Thyroid gland (tissue), 4 donors: Measurements from ENCODE around the gene EDC3.

Experiments used
- CTCF ChIP-seq, 6 experiments: fragments of 200-600 bp in 3 of 6; fragments of 450-650 bp in 3 of 6; sonication (generic) in 3 of 6; IDR thresholded peaks; one replicate each; pipeline ENCODE4 v1.5.1; 2016 to 2019; ENCODE audit warnings: antibody characterized with exemption in 6 of 6, mild to moderate bottlenecking in 2 of 6, inconsistent platforms in 1 of 6, moderate library complexity in 1 of 6
- POLR2A ChIP-seq, 2 donors: fragments of 450-650 bp; IDR thresholded peaks; one replicate each; pipeline ENCODE4 v1.6.1; 2017; ENCODE audit warnings: antibody characterized with exemption in 2 of 2, mild to moderate bottlenecking in 2 of 2, moderate library complexity in 1 of 2

DNA sequence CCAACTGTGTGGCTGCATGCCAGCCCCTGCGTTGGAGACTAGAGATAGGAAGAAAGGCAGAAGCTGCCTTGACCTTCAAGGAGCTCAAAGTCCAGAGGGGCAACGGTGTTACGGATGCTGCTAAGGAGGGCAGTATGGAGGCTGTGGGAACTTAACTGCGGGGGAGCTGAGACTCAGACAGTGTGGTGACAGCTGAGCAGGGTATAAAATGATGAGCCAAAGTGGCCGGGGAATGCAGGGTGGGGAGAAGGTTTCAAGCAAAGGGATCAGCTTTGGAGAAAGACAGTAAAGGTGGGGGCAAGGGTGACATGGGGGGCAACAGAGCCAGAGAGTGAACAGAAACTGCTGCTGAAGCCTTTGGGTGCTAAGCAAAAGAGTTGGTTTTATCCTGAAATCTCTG is 46.6 kb upstream of the EDC3 start:
- TF ChIP-seq CTCF (IDR thresholded peaks at IDR 0.05) (no peak), POLR2A (IDR thresholded peaks at IDR 0.05) (no peak)
